GM12892 (cell line): Measurements from ENCODE around the gene RPA3.

Experiments used
- POLR2A ChIP-seq: IDR thresholded peaks from 2 replicates; pipeline ENCODE4 v1.6.1; 2011; ENCODE audit warnings: low read depth, low read length, control low read depth
- POLR2AphosphoS5 ChIP-seq: IDR thresholded peaks from 2 replicates; pipeline ENCODE4 v1.6.1; 2011; ENCODE audit warnings: low read depth, low read length, control low read depth
- TAF1 ChIP-seq: IDR thresholded peaks from 2 replicates; pipeline ENCODE4 v1.6.1; 2011; ENCODE audit warnings: low read depth, mild to moderate bottlenecking, control low read depth, low read length, borderline replicate concordance

DNA sequence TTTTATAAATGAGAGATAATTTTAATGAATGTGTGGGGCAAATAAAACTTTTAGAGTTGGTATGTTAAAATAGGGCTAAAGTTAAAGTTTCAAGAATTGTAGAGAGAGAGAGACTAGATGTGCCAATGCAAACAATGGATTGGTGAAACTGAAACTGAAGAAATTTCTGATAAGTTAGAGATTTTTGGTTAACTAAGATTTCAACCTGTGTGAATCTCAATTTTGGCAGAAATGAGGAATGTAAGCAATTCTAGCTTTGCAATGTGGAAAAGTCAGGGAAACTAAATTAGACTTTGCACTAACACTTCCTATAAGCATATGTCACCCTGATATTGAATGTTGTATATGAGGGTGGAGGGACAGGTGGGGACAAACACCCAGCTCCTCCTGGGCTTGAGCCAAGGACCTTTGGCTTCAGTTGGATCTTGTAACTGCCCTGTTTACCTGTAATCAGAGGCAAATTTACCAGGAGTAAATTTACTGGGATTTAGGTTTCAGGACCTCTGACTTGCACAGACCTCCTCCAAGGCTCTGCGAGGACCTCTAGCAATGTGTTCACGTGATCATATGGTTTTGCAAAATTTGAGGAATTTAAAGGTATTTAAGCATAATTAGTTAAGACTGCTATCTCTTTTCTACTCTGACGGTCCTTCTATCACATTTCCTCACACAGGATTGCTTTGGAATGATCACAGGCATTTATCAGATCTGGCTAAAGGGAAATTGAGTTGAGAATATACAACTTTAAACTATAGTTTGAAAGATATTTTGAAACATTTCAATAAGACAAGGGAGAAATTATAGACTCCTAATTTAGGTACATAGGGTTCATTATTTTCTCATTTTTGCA lies 33.1 kb upstream of the RPA3 start:
- TF ChIP-seq POLR2AphosphoS5 = no peak
- no peak for TF ChIP-seq TAF1
- TF ChIP-seq POLR2A = no peak
